GM18508 (cell line): Measurements from ENCODE around the gene ASGR2.
"Not testable (repeated sequence)": the region's sequence is repeated elsewhere in the genome, so short reads cannot be mapped to it uniquely, and the experiment has no call there.

Source experiments
- ATAC-seq: cut with Tn5 transposase; IDR thresholded peaks from one replicate; pipeline ENCODE4 v1.9.1; 2021; ENCODE audit warnings: moderate number of reproducible peaks; ENCODE audit not compliant: insufficient read depth, unreplicated experiment

Gene ASGR2, protein sequence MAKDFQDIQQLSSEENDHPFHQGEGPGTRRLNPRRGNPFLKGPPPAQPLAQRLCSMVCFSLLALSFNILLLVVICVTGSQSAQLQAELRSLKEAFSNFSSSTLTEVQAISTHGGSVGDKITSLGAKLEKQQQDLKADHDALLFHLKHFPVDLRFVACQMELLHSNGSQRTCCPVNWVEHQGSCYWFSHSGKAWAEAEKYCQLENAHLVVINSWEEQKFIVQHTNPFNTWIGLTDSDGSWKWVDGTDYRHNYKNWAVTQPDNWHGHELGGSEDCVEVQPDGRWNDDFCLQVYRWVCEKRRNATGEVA

DNA sequence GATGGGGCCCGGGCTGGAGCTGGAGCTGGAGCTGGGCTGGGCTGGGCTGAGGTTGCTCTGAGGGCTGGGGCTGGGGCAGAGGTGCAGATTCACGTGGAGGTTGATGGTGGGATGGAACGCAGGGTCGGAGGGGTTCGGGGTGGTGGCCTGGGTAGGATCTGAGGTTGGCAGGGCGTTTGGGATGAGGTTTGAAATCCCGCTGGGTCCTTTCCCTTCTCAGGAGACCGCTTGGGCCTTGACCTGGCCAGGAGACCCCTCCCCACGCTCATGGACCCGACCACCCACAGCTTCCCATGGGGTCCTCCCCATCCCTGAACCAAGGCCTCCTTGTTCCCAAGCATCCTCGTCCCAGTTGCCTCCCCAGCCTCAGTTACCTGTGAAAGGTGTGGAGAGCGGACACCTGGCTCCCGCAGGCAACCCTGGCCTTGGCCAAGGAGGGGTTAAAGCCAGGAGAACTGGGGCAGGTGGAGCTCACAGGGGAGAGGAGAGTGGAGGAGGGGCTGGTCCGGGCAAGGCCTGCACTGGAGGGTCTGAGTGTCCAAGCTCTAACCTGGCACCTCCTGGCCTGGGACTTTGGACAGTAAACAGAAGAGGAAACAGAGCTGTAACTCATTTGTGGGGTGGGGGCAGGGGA, at the start of gene ASGR2:
TSS of gene ASGR2 (minus strand) at position 582 of the 634 bp plus-strand sequence. CDS start 582 bp downstream, outside the sequence.
- ATAC-seq: no peak

DNA sequence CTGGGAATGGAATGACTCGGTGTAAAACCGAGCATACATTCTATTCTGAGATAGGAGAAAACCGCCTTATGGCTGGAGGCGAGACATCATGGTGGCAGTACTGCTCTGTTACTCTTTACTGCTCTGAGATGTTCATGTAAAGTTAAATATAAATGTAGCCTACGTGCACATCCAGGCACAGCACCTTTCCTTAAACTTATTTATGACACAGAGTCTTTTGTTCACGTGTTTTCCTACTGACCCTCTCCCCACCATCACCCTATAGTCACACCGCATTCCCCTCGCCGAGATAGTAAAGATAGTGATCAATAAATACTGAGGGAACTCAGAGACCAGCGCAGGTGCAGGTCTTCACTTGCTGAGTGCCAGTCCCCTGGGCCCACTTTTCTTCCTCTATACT, 44.9 kb upstream of the ASGR2 start:
- not testable (repeated sequence) for ATAC-seq

DNA sequence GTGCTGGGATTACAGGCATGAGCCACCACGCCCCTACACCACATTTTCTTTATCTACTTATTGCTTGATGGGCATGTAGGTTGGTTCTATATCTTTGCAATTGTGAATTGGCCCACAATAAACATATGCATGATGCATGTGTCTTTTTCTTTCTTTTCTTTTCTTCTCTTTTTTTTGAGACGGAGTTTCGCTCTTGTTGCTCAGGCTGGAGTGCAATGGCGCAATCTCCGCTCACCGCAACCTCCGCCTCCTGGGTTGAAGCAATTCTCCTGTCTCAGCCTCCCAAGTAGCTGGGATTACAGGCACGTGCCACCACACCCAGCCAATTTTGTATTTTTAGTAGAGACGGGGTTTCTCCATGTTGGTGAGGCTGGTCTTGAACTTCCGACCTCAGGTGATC, 43.8 kb upstream of the ASGR2 start:
- not testable (repeated sequence) for ATAC-seq

DNA sequence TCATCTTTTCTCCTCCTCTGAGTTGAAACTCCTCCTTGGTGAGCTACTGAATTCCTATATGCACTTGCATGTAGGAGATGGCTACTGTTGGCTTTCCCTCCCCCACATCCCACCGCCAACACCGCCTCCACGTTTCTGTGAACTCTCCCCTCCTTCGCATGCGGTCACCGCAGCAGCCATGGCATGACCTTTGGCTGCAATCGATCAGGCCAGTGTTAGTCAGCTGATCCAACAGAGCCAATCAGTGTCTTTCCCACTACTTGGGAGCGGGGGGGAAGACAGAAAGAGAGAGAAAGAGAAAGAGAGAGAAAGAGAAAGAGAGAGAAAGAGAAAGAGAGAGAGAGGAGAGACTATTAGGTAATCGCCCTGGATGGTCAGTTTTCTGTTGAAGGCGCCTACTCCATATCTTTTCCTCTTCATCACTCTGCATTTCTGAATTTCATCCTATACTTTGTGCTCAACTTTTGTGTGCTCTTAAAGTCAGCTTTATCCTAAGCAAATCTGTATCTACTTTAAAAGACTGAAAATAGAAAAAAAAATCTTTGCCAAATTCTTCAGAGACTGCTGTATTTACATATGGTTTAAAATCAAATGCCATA, 41.8 kb upstream of the ASGR2 start:
- no peak for ATAC-seq

DNA sequence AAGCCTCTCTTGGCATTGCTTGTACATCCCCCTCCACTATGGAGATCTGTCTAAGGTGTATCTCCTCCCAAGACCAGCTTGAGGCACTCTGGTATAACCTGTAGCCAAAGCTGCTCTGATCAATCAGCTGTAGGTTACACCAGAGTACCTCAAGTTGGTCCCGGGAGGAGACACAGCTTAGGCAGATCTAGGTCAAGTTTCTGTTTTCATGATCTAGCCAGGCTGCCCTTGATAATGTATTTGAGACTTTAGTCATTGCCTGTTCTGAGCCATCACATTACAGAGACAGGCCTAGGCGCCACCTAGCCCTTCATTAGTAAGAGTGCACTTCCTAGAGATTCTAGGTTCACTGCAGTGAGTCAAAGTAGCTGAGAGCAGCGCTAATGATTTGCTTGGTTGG, 33.1 kb upstream of the ASGR2 start:
- no peak for ATAC-seq

DNA sequence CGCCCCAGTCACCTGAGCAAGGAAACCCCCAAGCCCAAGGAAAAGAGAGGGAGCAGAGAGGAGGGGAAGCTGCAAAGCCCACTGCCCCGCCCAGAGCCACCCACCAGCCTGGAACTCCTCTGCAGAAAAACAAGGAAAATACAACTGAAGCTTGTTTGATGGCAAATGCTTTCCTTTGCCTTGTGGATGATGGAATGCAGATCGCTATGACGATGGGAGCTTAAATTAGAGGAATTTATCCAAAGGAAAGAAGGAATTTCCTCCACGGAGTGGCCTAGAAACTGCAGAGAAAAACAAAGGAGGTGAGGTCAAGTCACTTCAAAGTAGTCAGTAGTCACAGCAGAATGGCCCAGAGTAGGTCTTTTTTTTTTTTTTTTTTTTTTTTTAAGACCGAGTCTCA, 31.5 kb upstream of the ASGR2 start:
- no peak for ATAC-seq

DNA sequence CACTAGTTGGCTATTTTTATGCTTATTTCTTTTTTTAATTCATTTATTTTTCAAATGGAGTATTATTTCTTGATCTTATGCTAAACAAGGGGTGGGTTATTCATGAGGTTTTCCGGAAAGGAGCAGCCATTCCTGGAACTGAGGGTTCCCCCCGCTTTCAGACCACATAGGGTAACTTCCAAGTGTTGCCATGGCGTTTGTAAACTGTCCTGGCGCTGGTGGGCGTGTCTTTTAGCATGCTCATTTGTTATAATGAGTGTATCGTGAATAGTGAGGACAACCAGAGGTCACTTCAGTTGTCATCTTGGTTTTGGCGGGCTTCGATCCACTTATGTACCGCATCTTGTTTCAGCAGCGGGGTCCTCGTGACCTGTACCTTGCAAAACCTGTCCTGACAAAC, 29.6 kb upstream of the ASGR2 start:
- no peak for ATAC-seq

DNA sequence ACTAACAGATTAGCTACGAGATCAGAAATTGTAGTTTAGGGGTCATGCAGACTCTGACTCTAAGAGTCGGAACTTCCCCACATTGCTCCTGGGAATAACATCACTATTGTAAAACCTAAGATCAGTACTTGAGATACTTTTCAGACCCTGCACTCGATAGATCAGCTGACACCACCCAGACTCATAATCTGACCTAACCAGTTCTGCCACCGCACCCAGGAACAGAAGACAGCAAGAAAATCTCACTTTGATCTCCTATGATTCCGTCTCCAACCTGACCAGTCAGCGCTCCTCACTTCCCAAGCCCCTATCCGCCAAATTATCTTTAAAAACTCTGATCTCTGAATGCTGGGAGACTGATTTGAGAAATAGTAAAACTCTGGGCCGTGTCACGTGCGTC, 27.2 kb upstream of the ASGR2 start:
- no peak for ATAC-seq

DNA sequence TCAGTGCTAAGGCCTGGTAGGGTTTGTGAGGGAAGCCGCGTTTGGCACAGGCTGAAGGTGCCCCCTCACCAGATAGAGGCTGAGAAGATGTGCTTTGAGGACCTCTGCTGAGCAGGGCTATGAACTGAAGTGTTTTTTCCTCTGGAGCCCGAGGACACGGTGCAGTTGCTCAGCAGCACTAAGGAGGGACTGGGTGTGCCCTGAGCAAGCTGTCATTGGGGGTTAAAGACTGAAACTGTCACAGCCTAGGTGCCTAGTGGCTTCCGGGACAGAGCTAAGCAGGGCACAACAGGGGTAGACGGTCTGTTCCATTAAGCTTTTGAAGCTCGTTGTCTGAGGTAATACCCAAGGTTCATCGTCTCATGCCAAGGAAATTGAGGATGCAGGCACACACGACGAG, 24.8 kb upstream of the ASGR2 start:
- ATAC-seq: no peak

DNA sequence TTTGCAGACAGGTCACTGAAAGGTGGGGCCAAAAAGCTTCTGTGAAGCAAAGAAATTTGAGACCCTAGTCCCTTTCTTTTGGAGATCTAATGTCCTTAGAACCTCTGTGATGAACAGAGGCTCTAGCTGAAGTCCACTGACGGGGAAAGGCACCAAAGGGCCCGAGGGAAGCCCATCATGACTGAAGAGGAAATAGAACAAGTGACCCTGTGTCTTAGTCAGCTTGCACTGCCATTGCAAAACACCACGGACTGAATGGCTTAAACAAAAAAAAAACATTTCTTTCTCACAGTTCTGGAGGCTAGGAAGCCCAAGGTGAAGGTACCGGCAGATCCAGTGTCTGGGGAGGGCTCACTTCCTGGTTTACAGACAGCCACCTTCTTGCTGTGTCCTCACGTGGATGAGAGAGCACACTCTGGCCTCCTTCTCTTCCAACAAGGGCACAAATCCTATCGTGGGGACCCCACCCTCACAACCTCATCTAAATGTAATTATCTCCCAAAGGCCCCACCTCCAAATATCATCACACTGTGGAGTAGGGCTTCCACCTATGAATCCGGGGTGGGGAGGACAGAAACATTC, 24.3 kb upstream of the ASGR2 start:
- no peak for ATAC-seq

DNA sequence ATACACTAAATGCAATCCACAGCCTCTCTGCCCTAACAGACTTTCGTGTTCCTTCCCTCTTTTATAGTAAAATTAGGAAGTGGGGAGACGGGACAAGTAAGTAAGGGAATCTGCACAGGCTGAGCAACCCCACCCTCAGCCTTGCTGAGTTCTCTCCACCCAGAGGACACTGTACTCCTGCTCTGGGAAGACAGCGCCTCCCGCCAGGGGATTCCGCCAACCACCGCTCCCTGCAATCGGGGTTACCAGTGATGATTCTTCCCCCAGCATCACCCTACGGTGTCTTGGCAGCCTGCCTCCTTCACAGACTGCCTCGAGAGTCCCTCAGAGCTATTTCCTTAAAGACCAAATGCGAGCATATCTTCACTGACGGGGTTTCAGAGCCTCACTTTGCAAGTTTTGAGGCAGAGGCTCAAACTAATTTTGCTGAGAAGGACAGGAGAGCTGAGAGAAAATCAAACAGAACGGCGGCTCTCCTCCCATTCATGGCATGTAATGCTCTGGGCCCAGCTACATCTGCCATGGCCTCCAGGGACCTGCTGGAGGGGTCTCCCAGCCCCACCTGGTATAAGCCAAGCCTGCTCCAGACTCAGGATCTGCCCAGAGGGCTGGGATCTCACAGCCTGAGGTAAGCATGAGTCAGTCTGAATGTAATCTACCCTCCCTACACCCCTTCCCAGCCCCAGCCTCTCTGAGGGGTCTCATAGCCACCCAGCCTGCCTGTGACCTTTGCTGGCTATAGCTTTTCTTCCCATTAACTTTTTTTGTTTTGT, 22.7 kb upstream of the ASGR2 start:
- no peak for ATAC-seq

DNA sequence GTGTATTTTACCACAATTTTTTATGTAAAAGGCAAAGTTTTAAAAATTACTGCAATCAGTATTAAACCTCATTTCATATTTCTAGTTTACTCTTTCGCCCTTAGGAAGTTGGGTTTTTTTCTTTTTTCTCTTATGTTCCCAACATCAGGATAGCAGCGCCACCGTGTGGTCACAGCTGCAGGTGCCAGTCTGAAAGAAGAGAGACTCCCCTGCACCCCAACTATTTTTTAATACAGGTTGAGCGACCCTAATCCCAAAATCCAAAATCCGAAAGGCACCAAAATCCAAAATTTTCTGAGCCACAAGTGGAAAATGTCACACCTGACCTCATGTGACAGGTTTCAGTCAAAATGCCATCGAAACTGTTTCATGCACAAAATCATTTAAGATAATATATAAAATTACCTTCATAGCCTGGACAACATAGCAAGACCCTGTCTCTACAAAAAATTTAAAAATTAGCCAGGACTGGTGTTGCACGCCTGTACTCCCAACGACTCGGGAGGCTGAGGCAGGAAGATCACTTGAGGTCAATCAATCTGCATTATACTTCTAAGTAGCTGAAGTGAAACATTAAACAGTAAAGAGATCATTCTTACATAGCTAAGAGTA, 21.8 kb upstream of the ASGR2 start:
- ATAC-seq: no peak

DNA sequence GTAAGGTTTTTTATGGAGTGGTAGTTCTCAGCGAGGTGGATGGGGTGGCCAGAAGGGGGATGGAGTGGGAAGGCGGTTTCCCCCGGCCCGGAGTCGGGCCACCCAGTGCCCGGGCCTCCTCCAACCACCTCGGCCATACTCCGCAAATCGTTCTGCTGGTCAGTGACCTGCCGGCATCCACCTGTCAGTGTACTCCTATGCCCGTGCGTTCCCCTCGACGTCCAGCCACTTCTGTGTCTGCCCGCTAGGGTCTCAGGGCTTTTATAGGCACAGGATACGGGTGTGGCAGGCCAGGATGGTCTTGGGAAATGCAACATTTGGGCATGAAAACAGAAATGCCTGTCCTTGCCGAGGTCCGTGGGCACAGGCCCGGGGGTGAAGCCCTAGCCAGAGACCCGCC, 19.3 kb upstream of the ASGR2 start:
- no peak for ATAC-seq

DNA sequence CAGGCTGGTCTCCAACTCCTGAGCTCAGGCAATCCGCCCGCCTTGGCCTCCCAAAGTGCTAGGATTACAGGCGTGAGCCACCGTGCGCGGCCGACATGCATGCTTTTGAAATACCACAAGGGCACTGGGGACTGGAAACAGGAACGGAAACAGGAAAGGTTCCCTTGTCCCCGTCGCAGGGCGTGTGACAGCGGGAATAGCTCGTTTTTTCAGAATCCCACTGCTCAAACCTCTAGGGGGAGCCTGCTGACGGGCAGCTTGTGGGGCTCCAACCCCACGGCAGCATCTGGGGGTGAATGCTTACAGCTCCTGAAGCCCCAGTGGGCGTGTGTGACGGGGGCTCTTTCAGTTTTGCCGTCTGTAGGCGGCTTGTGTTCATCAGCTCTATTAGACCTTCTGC, 18.8 kb upstream of the ASGR2 start:
- ATAC-seq: no peak

DNA sequence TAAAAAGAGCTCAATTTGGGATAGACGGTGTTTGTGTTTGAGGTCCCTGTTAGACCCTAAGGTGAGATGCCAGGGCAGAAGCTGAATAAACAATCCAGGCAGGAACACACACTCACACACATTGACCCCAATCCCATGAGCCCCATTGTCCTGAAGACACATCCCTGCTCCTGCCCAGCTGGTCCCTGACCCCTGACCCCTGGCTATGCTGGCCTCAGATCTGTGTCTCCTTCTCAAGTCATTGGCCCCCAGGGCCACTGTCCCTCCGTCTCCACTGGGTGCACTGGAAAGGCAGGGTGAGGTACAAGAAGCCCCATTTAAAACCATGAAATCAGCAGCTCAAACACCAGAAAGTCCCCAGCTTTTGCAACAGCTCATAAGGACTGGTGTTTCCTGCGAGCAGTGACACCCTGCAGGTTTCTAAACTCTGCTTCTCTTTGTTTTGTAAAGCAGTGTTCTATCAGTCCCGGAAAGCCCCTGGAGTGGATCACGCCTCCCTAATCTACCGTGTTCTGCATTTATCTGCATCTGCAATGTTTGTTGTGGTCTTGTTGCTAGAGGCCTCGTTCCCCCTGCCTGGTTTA, 18.0 kb upstream of the ASGR2 start:
- ATAC-seq: peak; percentile 58

DNA sequence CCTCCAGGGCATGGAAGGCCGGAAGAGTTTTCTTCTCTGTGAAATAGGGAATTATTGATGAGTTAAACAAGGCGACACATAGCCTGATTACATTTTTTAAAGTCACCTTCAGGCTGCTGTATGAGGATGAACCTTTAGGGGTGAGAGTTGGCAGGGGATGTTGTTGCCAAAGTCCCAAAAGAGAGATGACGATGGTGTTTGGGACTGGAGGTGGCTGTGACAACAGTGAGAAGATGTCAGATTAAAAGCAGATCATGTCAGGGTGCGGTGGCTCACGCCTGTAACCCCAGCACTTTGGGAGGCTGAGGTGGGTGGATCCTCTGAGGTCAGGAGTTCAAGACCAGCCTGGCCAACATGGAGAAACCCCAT, 16.8 kb upstream of the ASGR2 start:
- ATAC-seq: no peak

DNA sequence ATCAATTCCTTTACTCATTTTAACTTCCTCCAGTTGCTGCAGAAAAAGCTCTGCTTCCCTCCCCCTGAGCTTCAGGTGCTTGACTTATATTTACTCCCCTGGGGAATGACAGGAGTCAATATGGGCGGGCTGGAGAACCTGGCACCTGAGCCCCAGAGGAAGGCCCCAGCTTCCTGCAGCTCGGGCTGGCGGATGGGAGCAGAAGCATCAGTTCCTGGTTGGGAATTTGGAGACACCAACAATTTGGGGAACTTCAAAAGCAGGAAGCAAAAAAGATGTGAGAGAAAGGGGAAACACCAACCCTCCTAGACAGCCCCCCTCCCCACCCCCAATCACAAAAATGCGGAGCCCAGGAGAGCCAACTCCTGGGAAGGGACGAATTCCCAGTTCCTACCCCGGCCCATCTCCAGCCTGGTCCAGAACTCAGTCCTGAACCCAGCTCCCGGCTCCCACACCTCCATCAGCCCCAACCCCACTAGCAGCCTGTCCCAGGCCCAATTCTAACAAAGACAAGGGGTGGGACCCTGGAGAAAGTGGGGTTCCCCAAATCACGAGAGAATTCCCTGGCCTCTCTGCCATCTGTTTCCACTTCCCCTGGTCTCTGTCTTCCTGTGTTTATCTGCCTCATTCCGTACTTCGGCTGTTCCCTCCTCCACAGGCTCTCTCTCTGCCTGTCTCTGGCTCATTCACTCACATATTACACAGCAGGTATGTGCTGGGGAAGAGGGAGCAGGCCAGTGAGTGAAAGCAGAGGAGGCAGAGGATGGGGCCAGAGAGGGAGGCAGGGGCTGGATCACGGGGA, 16.2 kb upstream of the ASGR2 start:
- ATAC-seq: no peak

DNA sequence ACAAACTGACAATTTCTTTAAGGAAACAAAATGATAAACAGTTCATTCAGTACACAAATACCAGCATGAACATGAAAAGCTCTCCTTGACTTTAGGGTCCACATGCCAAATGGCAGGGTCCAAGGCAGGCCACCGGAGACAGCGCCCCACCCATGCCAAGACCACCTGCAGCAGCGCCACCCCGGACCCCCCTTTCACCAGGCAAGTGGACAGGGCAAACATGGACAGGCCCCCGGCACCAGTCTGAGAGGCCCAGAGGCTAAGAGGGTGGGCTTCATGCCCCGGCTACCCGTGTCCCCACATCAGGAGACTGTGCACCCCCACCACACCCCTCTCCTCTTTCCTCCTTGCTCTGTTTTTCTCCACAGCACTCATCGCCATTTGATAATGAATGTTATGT, 14.7 kb upstream of the ASGR2 start:
- ATAC-seq: no peak

DNA sequence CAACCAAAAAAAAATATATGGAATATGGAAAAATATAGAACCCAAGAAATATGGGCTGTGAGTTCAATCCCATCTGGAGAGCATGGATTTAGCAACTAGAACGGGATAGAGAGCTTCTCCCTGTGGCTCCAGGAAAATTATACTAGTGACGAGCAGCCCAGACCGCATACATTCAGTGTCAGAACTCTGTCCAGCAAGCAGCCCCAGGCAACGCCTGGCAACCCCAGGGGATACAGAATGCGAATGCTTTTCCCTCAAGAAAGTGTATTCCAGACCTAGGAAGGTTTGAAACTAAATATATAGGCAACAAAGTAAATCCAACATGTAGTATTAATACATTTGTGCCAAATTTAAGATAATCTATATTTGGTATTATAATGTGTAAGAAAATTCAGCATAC, 13.5 kb upstream of the ASGR2 start:
- ATAC-seq: no peak
